Measurements from ENCODE around the gene PLA2G4E. TPM values are rescaled to one million over a fixed set of nuclear protein-coding genes. Genes with fewer than 3 reads are reported as not detected.

The PLA2G4E gene
- polyA plus RNA-seq, 2 of the 4 experiments (the other 2 are of a cell fraction), result 0.01 TPM; not detected in 1

GRCh38 chr15:42042602-42043400, 22.0 kb upstream of the PLA2G4E start:
- no peak for ATAC-seq
- 82% methylated on average over 3 of the region's 5 CpGs for WGBS (ENCODE audit: missing lambda C conversion rate)
- TF ChIP-seq CBX8 (IDR thresholded peaks at IDR 0.05) (no peak), ELK1 (IDR thresholded peaks at IDR 0.05; ENCODE audit: low read depth, low read length) (no peak), HOXB5 (CRISPR knock-in tag; IDR thresholded peaks at IDR 0.05) (no peak), CHD4 (IDR thresholded peaks at IDR 0.05; ENCODE audit: borderline replicate concordance) (no peak), FOSL2 (IDR thresholded peaks at IDR 0.05) (no peak), FOSL2 (CRISPR knock-in tag; IDR thresholded peaks at IDR 0.05) (no peak), CTCF (IDR thresholded peaks at IDR 0.05) (no peak), MYC (IDR thresholded peaks at IDR 0.05; ENCODE audit: borderline replicate concordance, low read length) (no peak), SREBF2 (IDR thresholded peaks at IDR 0.05) (no peak), EHF (CRISPR knock-in tag; IDR thresholded peaks at IDR 0.05) (no peak), RNF2 (IDR thresholded peaks at IDR 0.05; ENCODE audit: borderline replicate concordance, low read depth) (no peak), E2F6 (IDR thresholded peaks at IDR 0.05; ENCODE audit: borderline replicate concordance, low read depth) (no peak), ATOH8 (CRISPR knock-in tag; IDR thresholded peaks at IDR 0.05; ENCODE audit: low read depth) (no peak), RFX5 (IDR thresholded peaks at IDR 0.05) (no peak), CEBPB (IDR thresholded peaks at IDR 0.05) (no peak), BCL3 (IDR thresholded peaks at IDR 0.05) (no peak), NR3C1 (IDR thresholded peaks at IDR 0.05) (no peak), REST (IDR thresholded peaks at IDR 0.05) (no peak), POLR2AphosphoS2 (conservative IDR thresholded peaks at IDR 0.05; ENCODE audit: low read length) (no peak), HEYL (CRISPR knock-in tag; IDR thresholded peaks at IDR 0.05) (no peak), MAX (IDR thresholded peaks at IDR 0.05) (no peak)
- DNase-seq (ENCODE audit: low read depth in 1 of 2, low spot score in 1 of 2), result no peak
- CTCF ChIA-PET, result interaction anchor here (0.8 to 2.4 kb wide), 5 partner anchors 9 to 53 kb away, joined by 3 to 6 read pairs (median 5); no protein-coding TSS in a partner anchor
- H3K27ac ChIP-seq, result no peak overlapping the region
- no peaks in the 10 kb centered on the region for H3K9me3 ChIP-seq
- POLR2A ChIA-PET, result no interaction called here
- H3K4me1 ChIP-seq, result peaks cover 29% of the 10 kb centered on the region
- no peak overlapping the region for H3K4me3 ChIP-seq
- H3K4me2 ChIP-seq, result no peak overlapping the region
- no peak for FAIRE-seq
